H9 (cell line): ENCODE data around the gene PLCXD3. TPM values are rescaled to one million over a fixed set of nuclear protein-coding genes. Genes with fewer than 3 reads are reported as not detected.

ENCODE experiments used
- DNase-seq: peaks from one replicate; pipeline ENCODE4 v3.0.0-alpha.2; 2017
- H2AFZ ChIP-seq: one replicate; pipeline ENCODE4 v1.6.1; 2013; ENCODE audit warnings: mild to moderate bottlenecking, low read length, control low read depth, moderate library complexity
- H2AK5ac ChIP-seq: 2 replicates; pipeline ENCODE4 v1.6.1; 2013; ENCODE audit warnings: low read length, control low read depth, mixed read lengths; ENCODE audit not compliant: insufficient read length
- H2BK120ac ChIP-seq: one replicate; pipeline ENCODE4 v1.6.1; 2013; ENCODE audit warnings: low read depth, mild to moderate bottlenecking, low read length, control low read depth, inconsistent platforms; ENCODE audit not compliant: poor library complexity, severe bottlenecking
- H2BK12ac ChIP-seq: 2 replicates; pipeline ENCODE4 v1.6.1; 2013; ENCODE audit warnings: low read length, control low read depth, mixed read lengths, low read depth; ENCODE audit not compliant: insufficient read length
- H2BK15ac ChIP-seq: 2 replicates; pipeline ENCODE4 v1.6.1; 2013; ENCODE audit warnings: low read depth, low read length, control low read depth
- H2BK20ac ChIP-seq: one replicate; pipeline ENCODE4 v1.6.1; 2013; ENCODE audit warnings: low read depth, mild to moderate bottlenecking, low read length, control low read depth, inconsistent platforms; ENCODE audit not compliant: poor library complexity, severe bottlenecking
- H2BK5ac ChIP-seq: 2 replicates; pipeline ENCODE4 v1.6.1; 2013; ENCODE audit warnings: low read length, control low read depth, mixed read lengths; ENCODE audit not compliant: insufficient read length
- H3K14ac ChIP-seq: 2 replicates; pipeline ENCODE4 v1.6.1; 2013; ENCODE audit warnings: low read length, control low read depth; ENCODE audit not compliant: insufficient read depth
- H3K18ac ChIP-seq: 2 replicates; pipeline ENCODE4 v1.6.1; 2013; ENCODE audit warnings: low read depth, mild to moderate bottlenecking, mixed read lengths, low read length, control low read depth; ENCODE audit not compliant: insufficient read length
- H3K23ac ChIP-seq: 2 replicates; pipeline ENCODE4 v1.6.1; 2013; ENCODE audit warnings: low read length, control low read depth, mixed read lengths, low read depth; ENCODE audit not compliant: insufficient read length
- H3K23me2 ChIP-seq: 2 replicates; pipeline ENCODE4 v1.6.1; 2013; ENCODE audit warnings: low read depth, mild to moderate bottlenecking, mixed read lengths, low read length, control low read depth; ENCODE audit not compliant: insufficient read length, poor library complexity, severe bottlenecking
- H3K27ac ChIP-seq: 2 replicates; pipeline ENCODE4 v1.5.1; 2013; ENCODE audit warnings: low read length, control low read depth, mixed read lengths, low read depth; ENCODE audit not compliant: insufficient read length
- H3K27me3 ChIP-seq: 2 replicates; pipeline ENCODE4 v1.6.1; 2013; ENCODE audit warnings: low read length, control low read depth, inconsistent platforms; ENCODE audit not compliant: insufficient read depth
- H3K4ac ChIP-seq: 2 replicates; pipeline ENCODE4 v1.6.1; 2013; ENCODE audit warnings: low read depth, mild to moderate bottlenecking, control low read depth, inconsistent platforms, low read length, moderate library complexity
- H3K4me1 ChIP-seq: 2 replicates; pipeline ENCODE4 v1.6.1; 2013; ENCODE audit warnings: low read length, control low read depth, inconsistent platforms; ENCODE audit not compliant: insufficient read depth
- H3K4me2 ChIP-seq: 2 replicates; pipeline ENCODE4 v1.6.1; 2013; ENCODE audit warnings: low read length, control low read depth, mixed read lengths; ENCODE audit not compliant: insufficient read length, insufficient read depth
- H3K56ac ChIP-seq: 2 replicates; pipeline ENCODE4 v1.6.1; 2013; ENCODE audit warnings: low read depth, mild to moderate bottlenecking, mixed read lengths, low read length, control low read depth; ENCODE audit not compliant: insufficient read length
- H3K79me1 ChIP-seq: 2 replicates; pipeline ENCODE4 v1.6.1; 2013; ENCODE audit warnings: low read depth, mild to moderate bottlenecking, moderate library complexity, low read length, control low read depth, inconsistent platforms; ENCODE audit not compliant: insufficient read depth, poor library complexity, severe bottlenecking
- H3K79me2 ChIP-seq: 2 replicates; pipeline ENCODE4 v1.6.1; 2013; ENCODE audit warnings: low read length, control low read depth, inconsistent platforms; ENCODE audit not compliant: insufficient read depth
- H3K9ac ChIP-seq: 2 replicates; pipeline ENCODE4 v1.6.1; 2013; ENCODE audit warnings: low read length, control low read depth, mixed read lengths; ENCODE audit not compliant: insufficient read length; ENCODE audit errors: extremely low read depth
- H3K9me3 ChIP-seq: one replicate; pipeline ENCODE4 v1.6.1; 2013; ENCODE audit warnings: low read depth, low read length, inconsistent platforms; ENCODE audit not compliant: control insufficient read depth
- H3T11ph ChIP-seq: one replicate; pipeline ENCODE4 v1.6.1; 2013; ENCODE audit warnings: mild to moderate bottlenecking, low read length, control low read depth, inconsistent platforms
- H4K20me1 ChIP-seq: one replicate; pipeline ENCODE4 v1.6.1; 2013; ENCODE audit not compliant: control insufficient read depth, insufficient read length, insufficient read depth
- H4K5ac ChIP-seq: 2 replicates; pipeline ENCODE4 v1.6.1; 2013; ENCODE audit warnings: low read depth, mild to moderate bottlenecking, mixed read lengths, low read length, control low read depth; ENCODE audit not compliant: insufficient read length
- H4K8ac ChIP-seq: replicated peaks from 2 replicates; pipeline ENCODE4 v1.6.1; 2013; ENCODE audit warnings: low read length, control low read depth, mixed read lengths, low read depth; ENCODE audit not compliant: insufficient read length
- H4K91ac ChIP-seq: 2 replicates; pipeline ENCODE4 v1.6.1; 2013; ENCODE audit warnings: low read depth, mild to moderate bottlenecking, moderate library complexity, mixed read lengths, low read length, control low read depth; ENCODE audit not compliant: insufficient read length
- H3K27ac Mint-ChIP-seq, 3 experiments: 2 replicates in 2 of 3; 3 replicates in 1 of 3; pipeline ENCODE4 v1.8.0; 2020 to 2021; ENCODE audit warnings: mixed read lengths in 3 of 3, mild to moderate bottlenecking in 1 of 3, moderate library complexity in 1 of 3
- H3K27me3 Mint-ChIP-seq: 2 replicates; pipeline ENCODE4 v1.8.0; 2021; ENCODE audit warnings: low read depth, mild to moderate bottlenecking, moderate library complexity, mixed read lengths
- H3K36me3 Mint-ChIP-seq, 3 experiments: 2 replicates in 2 of 3; 3 replicates in 1 of 3; pipeline ENCODE4 v1.8.0; 2020 to 2021; ENCODE audit warnings: low read depth in 3 of 3, mixed read lengths in 3 of 3; ENCODE audit not compliant: insufficient read depth in 1 of 3
- H3K4me1 Mint-ChIP-seq, 2 experiments: 2 replicates each; pipeline ENCODE4 v1.8.0; 2020; ENCODE audit warnings: mixed read lengths in 2 of 2
- H3K4me3 Mint-ChIP-seq, 2 experiments: 2 replicates in 1 of 2; 3 replicates in 1 of 2; pipeline ENCODE4 v1.8.0; 2020 to 2021; ENCODE audit warnings: mild to moderate bottlenecking in 2 of 2, mixed read lengths in 2 of 2, moderate library complexity in 1 of 2
- H3K9me3 Mint-ChIP-seq, 2 experiments: 2 replicates in 1 of 2; 3 replicates in 1 of 2; pipeline ENCODE4 v1.8.0; 2020; ENCODE audit warnings: mild to moderate bottlenecking in 2 of 2, mixed read lengths in 2 of 2, moderate library complexity in 1 of 2
- CTCF ChIP-seq: fragments of 200-600 bp; sonication (generic); conservative IDR thresholded peaks from 3 replicates; pipeline ENCODE4 v1.8.0; 2021; ENCODE audit warnings: antibody characterized with exemption, mild to moderate bottlenecking
- WGBS: extraction: QIAGEN DNeasy Blood & Tissue Kit; methylation state at CpG from one replicate; pipeline ENCODE4 v1.1.7; 2013; ENCODE audit warnings: missing lambda C conversion rate, low lambda C conversion rate, mixed read lengths; ENCODE audit not compliant: insufficient read length; ENCODE audit errors: extremely low coverage; 5-methylcytosine and 5-hydroxymethylcytosine counted together
- total RNA-seq: library from RNA; stranded (reverse); gene quantifications from 2 replicates; pipeline ENCODE4 v1.2.1, GENCODE V29; 2021

The PLCXD3 gene
- total RNA-seq, 1 experiment from 2014 or later: not detected

- Histone ChIP-seq H3K23me2 (no peaks in the 10 kb centered on the region), H3K27me3 (no peaks in the 10 kb centered on the region), H3K4ac (no peak overlapping the region), H3K4me1 (peaks cover 3% of the 10 kb centered on the region; the same call in 1 of the 2 replicates), H4K8ac (no peak overlapping the region), H3K4me2 (no peak overlapping the region), H2BK20ac (no peak overlapping the region), H3K27ac (no peak overlapping the region), H3T11ph (no peak overlapping the region), H3K23ac (no peak overlapping the region), H3K14ac (no peak overlapping the region), H2BK5ac (no peak overlapping the region), H2BK12ac (no peak overlapping the region), H3K18ac (no peak overlapping the region), H4K20me1 (no peaks in the 10 kb centered on the region), H3K79me1 (no peaks in the 10 kb centered on the region), H3K56ac (no peak overlapping the region), H2AFZ (no peak overlapping the region), H3K9ac (no peak overlapping the region), H2BK120ac (no peak overlapping the region), H4K5ac (no peak overlapping the region), H3K9me3 (no peaks in the 10 kb centered on the region), H2BK15ac (no peak overlapping the region), H3K79me2 (no peaks in the 10 kb centered on the region), H2AK5ac (no peak overlapping the region), H4K91ac (no peak overlapping the region)
- WGBS: no CpG with 5 or more reads among the region's 1 CpG
- H3K4me3 Mint-ChIP-seq: no peak overlapping the region
- peaks cover 0 to 4% of the 10 kb centered on the region in 2 experiments; a peak in 2 of 5 replicates for H3K9me3 Mint-ChIP-seq
- DNase-seq: no peak
- H3K4me1 Mint-ChIP-seq: peaks cover 10 to 17% of the 10 kb centered on the region in 2 experiments
- no peak overlapping the region; a peak in 1 of 7 replicates for H3K27ac Mint-ChIP-seq
- H3K36me3 Mint-ChIP-seq: 0 out of 7 replicates have a peak, but pooled peaks cover 0 to 3% (median 0%) of the 10 kb centered on the region in 3 experiments
- H3K27me3 Mint-ChIP-seq: no peaks in the 10 kb centered on the region
- no peak for TF ChIP-seq CTCF
These were observed 176.2 kb downstream of the PLCXD3 start for GRCh38 chr5:41334221-41334620.
